ENCODE data around the gene DNAAF5.
A peak's percentile ranks its signal among the peaks of the same experiment; 100 is the strongest.

The DNAAF5 gene

DNA sequence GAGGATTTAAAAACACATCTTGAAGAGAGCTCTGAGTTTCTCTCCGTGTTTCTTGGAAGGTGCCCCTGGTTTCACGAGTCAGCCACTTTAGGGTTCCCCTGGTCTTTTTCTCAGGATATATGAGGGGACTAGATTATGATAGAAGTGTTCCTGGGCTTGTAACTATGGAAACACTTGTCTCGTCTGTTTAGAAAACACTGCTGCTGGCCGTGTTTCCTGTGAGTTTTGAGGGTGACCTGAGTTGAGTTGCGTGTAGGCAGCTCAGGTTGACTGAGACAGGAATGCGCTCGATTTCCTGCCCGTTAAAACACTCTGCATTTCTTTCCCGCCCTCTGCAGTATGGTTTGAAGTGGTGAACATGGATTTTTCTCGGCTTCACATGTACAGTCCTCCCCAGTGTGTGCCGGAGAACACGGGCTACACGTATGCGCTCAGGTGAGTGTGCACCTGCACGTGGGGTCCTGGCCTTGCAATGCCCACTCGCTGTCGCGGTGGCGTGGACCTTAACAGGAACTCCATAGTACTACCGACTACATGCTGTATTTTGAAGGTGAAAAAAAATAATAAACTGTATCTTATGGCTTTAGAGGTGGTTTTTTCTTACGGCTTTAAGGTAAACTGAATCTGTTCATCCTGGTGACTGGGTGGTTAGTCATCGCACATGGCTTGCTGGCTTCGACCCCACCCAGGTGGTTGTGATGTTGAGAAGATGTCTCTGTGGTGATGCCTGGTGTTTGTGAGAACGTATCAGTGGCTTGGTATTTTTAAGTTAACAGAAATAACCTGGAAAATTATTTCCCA is 105.9 kb downstream of the DNAAF5 start, which contains the start of gene SUN1:
SUN1 (plus strand) TSS at position 310 of the 801 bp plus-strand sequence; CDS start at position 359, 49 bp downstream.
- peak within 1 kb of the TSS; percentile 72 for H3K9ac ChIP-seq
- peak within 1 kb of the TSS; percentile 9; the same call in 1 of the 2 replicates for H2AFZ ChIP-seq (ENCODE audit: low read depth)
- H3K27me3 ChIP-seq (ENCODE audit: insufficient read depth, low read depth) = no peaks in the 10 kb centered on the region
- H3K36me3 ChIP-seq (ENCODE audit: insufficient read depth) = no peaks in the 10 kb centered on the region
- peak within 1 kb of the TSS; percentile 71 for H3K4me2 ChIP-seq
- TF ChIP-seq, protein P1, sequence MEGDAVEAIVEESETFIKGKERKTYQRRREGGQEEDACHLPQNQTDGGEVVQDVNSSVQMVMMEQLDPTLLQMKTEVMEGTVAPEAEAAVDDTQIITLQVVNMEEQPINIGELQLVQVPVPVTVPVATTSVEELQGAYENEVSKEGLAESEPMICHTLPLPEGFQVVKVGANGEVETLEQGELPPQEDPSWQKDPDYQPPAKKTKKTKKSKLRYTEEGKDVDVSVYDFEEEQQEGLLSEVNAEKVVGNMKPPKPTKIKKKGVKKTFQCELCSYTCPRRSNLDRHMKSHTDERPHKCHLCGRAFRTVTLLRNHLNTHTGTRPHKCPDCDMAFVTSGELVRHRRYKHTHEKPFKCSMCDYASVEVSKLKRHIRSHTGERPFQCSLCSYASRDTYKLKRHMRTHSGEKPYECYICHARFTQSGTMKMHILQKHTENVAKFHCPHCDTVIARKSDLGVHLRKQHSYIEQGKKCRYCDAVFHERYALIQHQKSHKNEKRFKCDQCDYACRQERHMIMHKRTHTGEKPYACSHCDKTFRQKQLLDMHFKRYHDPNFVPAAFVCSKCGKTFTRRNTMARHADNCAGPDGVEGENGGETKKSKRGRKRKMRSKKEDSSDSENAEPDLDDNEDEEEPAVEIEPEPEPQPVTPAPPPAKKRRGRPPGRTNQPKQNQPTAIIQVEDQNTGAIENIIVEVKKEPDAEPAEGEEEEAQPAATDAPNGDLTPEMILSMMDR (conservative IDR thresholded peaks at IDR 0.05; ENCODE audit: low read depth, low read length) = no peak
- H4K20me1 ChIP-seq (ENCODE audit: insufficient read depth) = no peaks in the 10 kb centered on the region
- H3K4me3 ChIP-seq (IDR thresholded peaks at IDR 0.05; ENCODE audit: insufficient read depth, low read depth, low read length) = no peak within 1 kb of the TSS
- peaks cover 52% of the 10 kb centered on the region for H3K79me2 ChIP-seq (ENCODE audit: insufficient read depth, low read depth)
- H3K4me1 ChIP-seq (ENCODE audit: low read depth, poor library complexity, severe bottlenecking) = peaks cover 35% of the 10 kb centered on the region
- H3K27ac ChIP-seq = peak within 1 kb of the TSS; percentile 96

DNA sequence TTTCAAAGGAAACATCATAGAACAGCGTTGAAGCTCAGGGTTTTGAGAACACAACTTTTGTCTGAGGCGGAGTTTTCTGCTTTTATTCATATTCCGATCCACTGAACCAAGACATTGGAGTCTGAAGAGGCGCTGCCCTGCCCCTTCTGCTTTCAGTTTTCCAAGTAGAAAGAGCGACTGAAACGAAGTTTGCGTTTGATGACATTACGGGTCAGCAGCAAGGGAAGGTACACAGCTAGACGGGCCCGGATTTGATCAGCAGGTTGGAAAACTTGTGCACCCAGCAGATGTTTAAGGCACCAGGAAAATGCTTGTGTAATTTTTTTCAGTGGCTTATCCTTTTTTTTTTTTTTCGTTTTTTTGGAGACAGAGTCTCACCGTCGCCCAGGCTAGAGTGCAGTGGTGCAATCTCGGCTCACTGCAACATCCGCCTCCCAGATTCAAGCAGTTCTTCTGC is 106.5 kb downstream of the DNAAF5 start:
- Histone ChIP-seq H3K79me2 (ENCODE audit: insufficient read depth, low read depth) (peaks cover 46% of the 10 kb centered on the region), H3K9ac (peak overlapping the region; percentile 72; the same call in 1 of the 2 replicates), H3K36me3 (ENCODE audit: insufficient read depth) (no peaks in the 10 kb centered on the region), H3K4me3 (IDR thresholded peaks at IDR 0.05; ENCODE audit: insufficient read depth, low read depth, low read length) (no peak overlapping the region), H2AFZ (ENCODE audit: low read depth) (no peak overlapping the region), H3K4me1 (ENCODE audit: low read depth, poor library complexity, severe bottlenecking) (peaks cover 35% of the 10 kb centered on the region), H4K20me1 (ENCODE audit: insufficient read depth) (no peaks in the 10 kb centered on the region), H3K4me2 (peak overlapping the region; percentile 71), H3K27ac (peak overlapping the region; percentile 96; the same call in 1 of the 2 replicates), H3K27me3 (ENCODE audit: insufficient read depth, low read depth) (no peaks in the 10 kb centered on the region)
- TF ChIP-seq, protein P1 (conservative IDR thresholded peaks at IDR 0.05; ENCODE audit: low read depth, low read length) = no peak

DNA sequence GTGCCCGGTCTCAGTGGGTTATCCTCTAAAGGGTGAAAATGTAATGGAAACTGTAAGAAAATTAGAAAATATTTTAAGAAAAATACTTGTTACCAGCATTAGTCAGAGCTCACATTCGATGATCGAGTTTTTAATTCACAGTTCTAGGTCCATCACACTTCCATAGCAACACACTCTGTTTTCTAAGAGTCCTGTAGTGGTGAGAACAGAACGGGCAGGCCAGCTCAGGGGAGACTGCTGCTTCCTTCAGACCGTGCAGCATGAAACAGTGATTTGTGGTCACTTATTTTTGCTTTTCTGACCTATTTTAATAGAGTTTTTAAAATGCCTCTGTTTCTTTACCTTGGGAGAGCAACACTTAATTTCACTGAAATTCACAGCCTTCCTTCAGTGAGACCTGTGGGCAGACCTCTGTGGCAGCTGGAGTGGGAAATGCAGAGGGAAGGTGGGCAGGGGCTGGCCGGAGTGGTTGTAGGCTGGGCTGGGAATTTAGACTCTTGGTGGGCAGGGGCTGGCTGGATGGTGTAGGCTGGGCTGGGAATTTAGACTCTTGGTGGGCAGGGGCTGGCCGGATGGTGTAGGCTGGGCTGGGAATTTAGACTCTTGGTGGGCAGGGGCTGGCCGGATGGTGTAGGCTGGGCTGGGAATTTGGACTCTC is 107.2 kb downstream of the DNAAF5 start:
- Histone ChIP-seq H3K9ac (no peak overlapping the region), H4K20me1 (ENCODE audit: insufficient read depth) (no peaks in the 10 kb centered on the region)

DNA sequence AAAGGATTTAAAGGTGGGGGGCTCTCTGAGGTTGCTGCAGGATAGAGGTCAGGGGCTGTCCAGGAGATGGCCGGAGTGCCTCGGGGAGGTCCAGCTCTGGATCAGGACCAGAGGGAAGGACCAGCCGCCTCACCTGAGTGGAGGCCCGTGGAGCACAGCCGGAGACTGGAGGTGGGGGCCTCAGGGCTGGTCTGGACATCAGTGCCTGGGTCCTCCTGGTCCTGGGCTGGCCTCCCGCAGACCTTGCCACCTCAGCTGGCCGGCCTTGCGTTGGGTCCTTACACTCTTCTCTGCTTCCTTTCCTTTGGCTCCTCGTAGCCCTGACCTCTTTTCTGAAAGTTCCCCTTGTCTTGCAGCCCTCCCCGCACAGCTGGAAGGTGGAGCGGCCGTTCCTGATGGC is 107.8 kb downstream of the DNAAF5 start:
- H3K27me3 ChIP-seq (ENCODE audit: insufficient read depth, low read depth) = no peaks in the 10 kb centered on the region
- H3K9ac ChIP-seq = no peak overlapping the region
- H3K79me2 ChIP-seq (ENCODE audit: insufficient read depth, low read depth) = peaks cover 37% of the 10 kb centered on the region
- peaks cover 35% of the 10 kb centered on the region for H3K4me1 ChIP-seq (ENCODE audit: low read depth, poor library complexity, severe bottlenecking)
- no peak overlapping the region for H2AFZ ChIP-seq (ENCODE audit: low read depth)
- no peak overlapping the region for H3K4me3 ChIP-seq (IDR thresholded peaks at IDR 0.05; ENCODE audit: insufficient read depth, low read depth, low read length)
- H3K36me3 ChIP-seq (ENCODE audit: insufficient read depth) = no peaks in the 10 kb centered on the region
- H4K20me1 ChIP-seq (ENCODE audit: insufficient read depth) = no peaks in the 10 kb centered on the region
- H3K27ac ChIP-seq = no peak overlapping the region
- TF ChIP-seq, protein P1 (conservative IDR thresholded peaks at IDR 0.05; ENCODE audit: low read depth, low read length) = no peak
- no peak overlapping the region for H3K4me2 ChIP-seq

More for the DNA sequence above, 107.2 kb downstream of the DNAAF5 start:
- Histone ChIP-seq H3K27ac (no peak overlapping the region), H3K4me3 (IDR thresholded peaks at IDR 0.05; ENCODE audit: insufficient read depth, low read depth, low read length) (no peak overlapping the region), H2AFZ (ENCODE audit: low read depth) (no peak overlapping the region), H3K36me3 (ENCODE audit: insufficient read depth) (no peaks in the 10 kb centered on the region), H3K4me1 (ENCODE audit: low read depth, poor library complexity, severe bottlenecking) (peaks cover 35% of the 10 kb centered on the region), H3K79me2 (ENCODE audit: insufficient read depth, low read depth) (peaks cover 43% of the 10 kb centered on the region), H3K27me3 (ENCODE audit: insufficient read depth, low read depth) (no peaks in the 10 kb centered on the region), H3K4me2 (no peak overlapping the region)
- TF ChIP-seq, protein P1 (conservative IDR thresholded peaks at IDR 0.05; ENCODE audit: low read depth, low read length) = no peak
